GM19193 (cell line): Measurements from ENCODE around the gene AGO3.

Experiments
- POLR2A ChIP-seq: IDR thresholded peaks from 4 replicates; pipeline ENCODE4 v1.6.1; 2011; ENCODE audit not compliant: insufficient read depth, insufficient read length; ENCODE audit errors: extremely low read depth

AGO3 gene

GRCh38 chr1:36114371-36114770 is 183.5 kb downstream of the AGO3 start:
- TF ChIP-seq POLR2A: no peak

- no peak for TF ChIP-seq POLR2A
These were observed 184.3 kb downstream of the AGO3 start for GRCh38 chr1:36115200-36115669.

- no peak for TF ChIP-seq POLR2A
These were observed 185.0 kb downstream of the AGO3 start for GRCh38 chr1:36115931-36116330.

GRCh38 chr1:36116901-36117300 is 186.0 kb downstream of the AGO3 start:
- TF ChIP-seq POLR2A: no peak

GRCh38 chr1:36118447-36119204 is 187.7 kb downstream of the AGO3 start:
- no peak for TF ChIP-seq POLR2A

- TF ChIP-seq POLR2A: no peak
These were observed 188.6 kb downstream of the AGO3 start for GRCh38 chr1:36119456-36119855.
